ENCODE data around the gene SLC34A3. TPM values are rescaled to one million over a fixed set of nuclear protein-coding genes. Genes with fewer than 3 reads are reported as not detected.
"Not testable (repeated sequence)": the region's sequence is repeated elsewhere in the genome, so short reads cannot be mapped to it uniquely, and the experiment has no call there.

The SLC34A3 gene
- polyA plus RNA-seq, 3 donors: 10.3 to 12.1 (median 11.4) TPM

- DNase-seq: no peak
Observed at GRCh38 chr9:137255448-137256114, 24.9 kb downstream of the SLC34A3 start.

GRCh38 chr9:137256362-137256761 lies 25.7 kb downstream of the SLC34A3 start:
- no peak for DNase-seq

- DNase-seq: no peak
Observed at GRCh38 chr9:137256856-137257255, 26.2 kb downstream of the SLC34A3 start.

- not testable (repeated sequence) for DNase-seq
Observed at GRCh38 chr9:137262173-137262908, 31.6 kb downstream of the SLC34A3 start.

DNA sequence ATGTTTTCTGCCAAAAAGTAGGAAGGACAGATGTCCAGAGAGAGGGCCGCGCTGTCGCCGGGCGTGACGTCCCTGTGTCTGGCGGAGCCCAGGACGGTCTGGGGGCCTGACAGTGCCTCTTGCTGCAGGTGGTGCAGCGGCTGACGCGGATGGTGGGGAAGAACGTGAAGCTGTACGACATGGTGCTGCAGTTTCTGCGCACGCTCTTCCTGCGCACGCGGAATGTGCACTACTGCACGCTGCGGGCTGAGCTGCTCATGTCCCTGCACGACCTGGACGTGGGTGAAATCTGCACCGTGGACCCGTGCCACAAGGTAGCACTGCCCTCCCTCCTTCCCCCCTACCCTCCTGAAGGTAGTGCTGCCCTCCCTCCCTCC lies 32.2 kb downstream of the SLC34A3 start:
- DNase-seq: no peak

DNA sequence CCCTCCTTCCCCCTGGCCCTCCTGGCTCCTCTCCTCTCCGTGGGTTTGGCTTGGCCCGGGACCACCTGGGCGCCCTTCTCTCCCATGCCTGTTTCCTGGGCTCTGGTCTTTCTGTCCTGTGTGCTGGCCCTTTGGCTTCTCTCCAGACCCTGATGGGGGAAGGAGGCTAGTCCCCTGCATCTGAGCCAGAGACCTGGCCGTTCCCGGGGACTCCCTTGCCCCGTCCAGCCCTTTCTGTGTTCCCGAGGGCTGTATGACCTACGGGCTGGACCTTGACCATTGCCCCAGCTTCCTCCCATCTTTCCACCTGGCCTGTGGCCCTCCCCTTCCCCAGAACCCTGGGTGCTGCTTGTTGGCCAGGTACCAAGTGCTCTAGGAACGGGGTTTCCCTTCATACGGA lies 32.8 kb downstream of the SLC34A3 start:
- DNase-seq: no peak

DNA sequence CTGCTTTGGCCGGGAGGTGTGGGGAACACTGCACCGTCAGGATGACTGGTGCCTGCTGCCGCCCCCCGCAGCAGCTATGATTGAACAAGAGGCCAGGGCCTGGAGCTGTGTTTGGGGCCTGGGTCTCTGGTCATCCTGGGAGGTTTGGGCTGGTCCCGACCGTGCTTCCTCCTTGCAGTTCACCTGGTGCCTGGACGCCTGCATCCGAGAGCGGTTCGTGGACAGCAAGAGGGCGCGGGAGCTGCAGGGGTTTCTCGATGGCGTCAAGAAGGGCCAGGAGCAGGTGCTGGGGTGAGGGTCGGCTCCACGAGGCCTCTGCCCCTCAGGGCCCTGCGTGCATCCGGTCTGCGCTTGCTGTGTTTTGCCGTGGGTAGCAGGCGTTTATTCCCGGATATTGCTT lies 33.4 kb downstream of the SLC34A3 start:
- DNase-seq: no peak

- DNase-seq: no peak
Observed at GRCh38 chr9:137265496-137266161, 34.9 kb downstream of the SLC34A3 start.

- no peak for DNase-seq
Observed at GRCh38 chr9:137266162-137266527, 35.4 kb downstream of the SLC34A3 start.

GRCh38 chr9:137266585-137267453 lies 36.1 kb downstream of the SLC34A3 start:
- no peak for DNase-seq

DNA sequence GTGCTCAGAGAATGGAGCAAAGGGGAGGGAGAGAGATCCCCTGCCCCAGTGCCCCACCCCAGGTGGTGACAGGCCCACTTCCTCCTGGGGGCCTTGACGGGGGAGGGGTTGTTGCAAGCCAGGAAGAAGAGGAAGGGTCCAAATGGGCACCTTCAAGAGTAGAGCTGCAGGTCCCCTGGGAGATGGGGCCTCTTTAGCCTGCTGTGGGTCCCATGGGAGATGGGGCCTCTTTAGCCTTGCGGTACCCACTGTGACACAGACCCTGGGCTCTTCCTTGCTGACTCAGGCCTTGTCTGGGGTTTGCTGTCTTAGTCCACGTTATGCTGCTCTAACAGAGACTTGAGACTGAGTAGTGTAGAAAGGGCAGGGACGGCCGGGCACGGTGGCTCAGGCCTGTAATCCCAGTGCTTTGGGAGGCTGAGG lies 37.2 kb downstream of the SLC34A3 start:
- no peak for DNase-seq

DNA sequence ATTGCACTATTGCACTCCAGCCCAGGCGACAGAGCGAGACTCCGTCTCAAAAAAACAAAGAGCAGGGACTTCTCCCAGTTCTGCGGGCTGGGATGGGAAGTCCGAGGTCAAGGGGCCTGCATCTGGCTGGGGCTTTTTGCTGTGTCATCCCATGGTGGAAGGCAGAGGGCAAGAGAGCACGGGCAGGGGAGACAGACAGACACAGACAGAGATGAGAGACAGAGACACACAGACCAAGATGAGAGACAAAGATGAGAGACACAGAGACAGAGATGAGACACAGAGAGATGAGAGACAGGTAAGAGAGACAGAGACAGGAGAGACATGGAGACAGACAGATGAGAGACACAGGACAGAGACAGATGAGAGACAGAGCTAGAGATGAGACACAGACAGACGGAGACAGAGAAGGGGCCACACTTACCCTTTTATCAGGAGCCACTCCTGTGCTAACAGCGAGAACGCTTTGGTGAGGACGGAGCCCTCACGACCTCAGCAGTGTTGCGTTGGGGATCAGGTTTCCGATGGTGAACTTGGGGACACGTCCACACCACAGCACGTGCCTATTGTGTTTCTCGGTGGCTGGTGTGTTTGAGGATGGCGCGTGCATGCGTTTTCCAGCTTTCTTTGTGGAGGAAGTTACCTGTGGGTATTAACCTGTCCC lies 38.0 kb downstream of the SLC34A3 start:
- DNase-seq: no peak

DNA sequence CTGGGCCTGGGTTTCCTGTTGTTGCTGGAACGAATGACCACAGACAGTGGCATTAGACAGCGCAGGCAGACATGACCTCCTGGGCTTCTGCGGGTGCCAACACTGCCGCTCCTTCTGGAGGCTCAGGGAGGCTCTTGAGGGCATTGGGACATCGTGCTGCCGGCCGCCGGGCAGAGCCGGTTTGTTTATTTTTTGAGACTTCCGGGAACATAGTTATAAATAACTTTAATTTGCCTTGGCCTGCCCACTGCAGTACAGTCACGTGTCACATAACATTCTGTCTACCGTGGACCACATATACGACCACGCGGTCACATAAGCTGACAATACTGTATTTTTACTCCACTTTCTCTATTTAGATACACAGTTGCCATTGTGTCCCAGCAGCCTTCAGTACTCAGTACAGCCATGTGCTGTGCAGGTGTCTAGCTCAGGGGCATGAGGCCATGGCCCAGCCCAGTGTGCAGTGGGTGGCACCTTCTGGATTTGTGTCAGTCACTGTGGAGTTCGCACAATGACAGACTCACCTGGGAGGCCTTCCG lies 38.6 kb downstream of the SLC34A3 start:
- no peak for DNase-seq

- DNase-seq: no peak
Observed at GRCh38 chr9:137270929-137271695, 40.4 kb downstream of the SLC34A3 start.

GRCh38 chr9:137271696-137272076 lies 41.0 kb downstream of the SLC34A3 start:
- no peak for DNase-seq

GRCh38 chr9:137272241-137273094 lies 41.8 kb downstream of the SLC34A3 start:
- DNase-seq: no peak

DNA sequence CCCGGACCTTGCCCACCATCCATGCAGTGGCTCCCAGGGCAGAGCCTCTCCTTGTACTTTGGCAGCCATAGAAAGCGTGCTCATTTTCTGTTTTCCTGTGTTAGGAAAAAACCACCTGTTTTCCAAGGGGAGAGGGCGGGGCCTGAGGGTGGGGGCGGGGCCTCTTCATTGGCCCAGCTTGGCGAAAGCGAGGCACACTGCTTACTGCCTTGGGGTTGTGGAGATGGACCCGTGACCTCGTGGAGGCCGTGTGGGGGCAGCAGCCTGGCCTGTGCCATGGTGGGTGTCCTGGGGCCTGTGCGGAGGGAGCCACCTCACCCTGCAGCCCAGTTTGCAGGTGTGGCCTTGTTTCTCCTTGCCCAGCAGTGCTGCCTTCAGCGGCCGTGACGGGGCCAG lies 42.4 kb downstream of the SLC34A3 start:
- DNase-seq: no peak

GRCh38 chr9:137273611-137274320 lies 43.1 kb downstream of the SLC34A3 start:
- no peak for DNase-seq

DNA sequence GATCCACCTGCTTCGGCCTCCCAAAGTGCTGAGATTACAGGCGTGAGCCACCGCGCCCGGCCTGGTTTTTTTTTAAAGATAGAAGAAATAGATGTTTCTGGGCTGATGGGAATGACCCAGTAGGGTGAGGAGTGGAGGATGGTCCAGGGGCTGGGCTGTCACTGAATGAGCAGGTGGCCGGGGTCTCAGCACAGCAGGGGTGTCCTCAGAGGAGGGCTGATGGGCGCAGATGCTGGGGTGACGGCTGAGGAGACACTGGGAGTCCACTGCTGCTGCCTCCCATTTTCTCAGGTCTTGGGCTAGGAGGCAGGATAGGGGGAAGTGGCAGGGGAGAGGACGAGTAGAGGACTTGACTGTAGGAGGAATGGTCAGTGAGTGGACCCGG lies 44.5 kb downstream of the SLC34A3 start:
- no peak for DNase-seq
